Measurements from ENCODE around the gene DAAM1.

DNA sequence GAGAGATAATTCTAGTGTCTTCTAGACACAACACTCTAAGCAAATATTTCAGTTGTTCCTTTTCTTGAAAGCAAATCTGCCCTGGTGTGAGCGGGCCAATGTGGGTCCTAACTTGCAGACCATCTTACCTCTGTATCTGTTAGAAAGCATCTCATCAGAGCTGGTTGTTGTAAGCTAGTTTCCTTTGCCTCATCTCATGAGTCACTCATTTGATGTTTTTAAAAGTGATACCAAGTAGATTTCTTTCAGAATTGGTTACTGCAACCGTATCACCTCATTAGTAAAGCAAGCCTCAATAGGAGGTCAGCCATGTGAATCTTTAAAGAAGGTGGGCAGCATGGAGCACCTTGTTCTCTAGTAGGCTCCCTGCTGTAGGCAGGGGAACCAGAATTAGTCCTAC lies 78.6 kb downstream of the DAAM1 start:
- TF ChIP-seq, protein P1, sequence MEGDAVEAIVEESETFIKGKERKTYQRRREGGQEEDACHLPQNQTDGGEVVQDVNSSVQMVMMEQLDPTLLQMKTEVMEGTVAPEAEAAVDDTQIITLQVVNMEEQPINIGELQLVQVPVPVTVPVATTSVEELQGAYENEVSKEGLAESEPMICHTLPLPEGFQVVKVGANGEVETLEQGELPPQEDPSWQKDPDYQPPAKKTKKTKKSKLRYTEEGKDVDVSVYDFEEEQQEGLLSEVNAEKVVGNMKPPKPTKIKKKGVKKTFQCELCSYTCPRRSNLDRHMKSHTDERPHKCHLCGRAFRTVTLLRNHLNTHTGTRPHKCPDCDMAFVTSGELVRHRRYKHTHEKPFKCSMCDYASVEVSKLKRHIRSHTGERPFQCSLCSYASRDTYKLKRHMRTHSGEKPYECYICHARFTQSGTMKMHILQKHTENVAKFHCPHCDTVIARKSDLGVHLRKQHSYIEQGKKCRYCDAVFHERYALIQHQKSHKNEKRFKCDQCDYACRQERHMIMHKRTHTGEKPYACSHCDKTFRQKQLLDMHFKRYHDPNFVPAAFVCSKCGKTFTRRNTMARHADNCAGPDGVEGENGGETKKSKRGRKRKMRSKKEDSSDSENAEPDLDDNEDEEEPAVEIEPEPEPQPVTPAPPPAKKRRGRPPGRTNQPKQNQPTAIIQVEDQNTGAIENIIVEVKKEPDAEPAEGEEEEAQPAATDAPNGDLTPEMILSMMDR (IDR thresholded peaks at IDR 0.05) = no peak
- no peak for TF ChIP-seq POLR2A (IDR thresholded peaks at IDR 0.05)
